Fibroblast of the conjunctiva (primary cell): Measurements from ENCODE around the gene CIDEC.

Source experiments
- DNase-seq: peaks from one replicate; pipeline ENCODE4 v3.0.0-alpha.2; 2010; ENCODE audit warnings: low read depth

CIDEC gene

DNA sequence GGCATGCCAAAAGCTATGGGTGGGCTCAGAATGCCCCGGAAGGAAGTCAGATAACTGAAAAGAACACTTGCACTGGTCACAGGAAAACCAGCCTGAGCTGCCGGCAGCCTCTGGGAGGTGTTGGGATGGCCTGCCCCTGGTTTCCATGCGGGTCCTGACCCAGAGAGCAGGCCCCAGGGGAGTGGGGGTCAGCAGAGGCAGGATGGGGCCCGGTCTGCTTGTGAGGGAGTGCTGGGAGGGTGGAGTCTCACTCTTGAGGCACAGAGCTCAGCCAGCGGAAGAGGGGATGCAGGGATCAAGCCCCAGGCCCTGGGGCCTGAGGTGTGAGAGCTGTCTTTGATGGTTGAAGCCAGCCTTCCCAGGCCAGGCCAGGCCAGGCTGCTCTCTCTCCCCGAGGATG, 33.8 kb downstream of the CIDEC start:
- DNase-seq = no peak

DNA sequence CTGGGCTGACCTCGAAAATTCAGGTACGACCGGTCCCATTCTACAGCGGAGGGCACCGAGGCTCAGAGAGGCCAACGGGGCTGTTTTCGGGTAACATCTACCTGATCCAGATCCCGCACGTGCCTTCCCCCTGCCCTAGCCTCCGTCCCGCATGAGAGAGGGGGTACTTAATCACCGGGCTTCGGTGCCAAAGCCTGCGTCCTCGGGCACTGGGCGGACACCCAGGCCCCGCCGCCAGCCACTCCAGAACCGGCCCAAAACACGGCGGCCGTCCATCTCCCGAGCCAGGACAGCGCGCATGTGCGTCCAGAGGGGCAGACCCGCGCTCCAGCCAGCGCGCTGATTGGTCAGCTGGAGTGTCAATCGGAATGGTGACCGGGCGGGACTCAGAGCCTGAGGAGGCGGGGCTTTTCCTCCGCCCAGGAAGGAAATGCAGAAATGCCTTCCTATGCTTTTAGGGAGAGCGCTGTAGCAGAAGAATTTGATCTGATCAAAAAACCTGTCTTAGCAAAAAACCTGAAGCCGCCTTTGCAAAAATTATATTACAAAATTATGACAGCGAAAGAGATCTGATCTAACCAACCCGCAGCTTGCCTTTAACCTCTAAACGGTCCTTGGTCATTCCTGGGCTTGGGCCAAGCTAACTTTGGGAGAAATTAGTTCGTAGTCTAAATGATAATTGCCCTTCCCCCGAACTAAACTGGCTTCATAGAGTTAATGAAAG, 36.2 kb downstream of the CIDEC start, which contains the start of gene RPUSD3:
TSS of gene RPUSD3 (minus strand) at position 294 of the 724 bp plus-strand sequence. CDS start at position 276, 18 bp downstream.
- peak; percentile 92 for DNase-seq

DNA sequence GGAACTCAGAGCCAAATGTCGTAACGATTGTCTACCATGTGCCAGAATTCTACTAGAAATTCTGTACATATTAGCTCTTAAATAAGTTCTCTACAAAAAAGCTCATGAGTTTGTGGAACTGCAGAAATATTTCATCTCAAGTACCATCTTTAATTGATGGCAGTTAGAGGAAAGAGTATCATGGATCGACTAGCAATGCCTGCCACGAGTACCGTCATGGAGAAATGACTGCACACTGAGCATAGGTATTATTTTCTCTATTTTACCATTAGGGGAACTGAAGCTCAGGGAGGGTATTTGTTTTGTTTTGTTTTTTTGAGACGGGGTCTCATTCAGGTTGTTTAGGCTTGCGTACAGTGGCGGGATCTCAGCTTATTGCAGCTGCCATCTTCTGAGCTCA, 39.0 kb downstream of the CIDEC start:
- DNase-seq = no peak

DNA sequence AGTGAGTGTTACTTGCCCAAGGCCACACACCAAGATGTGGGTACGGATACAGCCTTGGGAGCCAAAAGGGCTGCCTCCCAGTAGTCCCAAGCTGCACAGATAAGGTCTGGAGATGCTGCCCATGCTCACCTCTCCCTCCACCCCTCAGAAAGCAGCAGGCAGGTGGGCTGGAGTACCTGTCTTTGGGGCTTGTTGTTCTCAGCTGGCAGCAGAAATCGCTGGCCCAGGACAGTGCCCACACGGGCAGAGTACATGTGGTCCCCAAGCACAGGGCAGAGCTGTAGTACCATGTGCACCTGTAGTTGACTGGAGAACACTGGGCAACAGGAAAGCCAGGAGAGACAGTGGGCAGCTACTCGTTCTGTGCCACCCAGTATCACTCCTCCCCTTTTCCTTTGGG, 41.2 kb downstream of the CIDEC start:
- no peak for DNase-seq

DNA sequence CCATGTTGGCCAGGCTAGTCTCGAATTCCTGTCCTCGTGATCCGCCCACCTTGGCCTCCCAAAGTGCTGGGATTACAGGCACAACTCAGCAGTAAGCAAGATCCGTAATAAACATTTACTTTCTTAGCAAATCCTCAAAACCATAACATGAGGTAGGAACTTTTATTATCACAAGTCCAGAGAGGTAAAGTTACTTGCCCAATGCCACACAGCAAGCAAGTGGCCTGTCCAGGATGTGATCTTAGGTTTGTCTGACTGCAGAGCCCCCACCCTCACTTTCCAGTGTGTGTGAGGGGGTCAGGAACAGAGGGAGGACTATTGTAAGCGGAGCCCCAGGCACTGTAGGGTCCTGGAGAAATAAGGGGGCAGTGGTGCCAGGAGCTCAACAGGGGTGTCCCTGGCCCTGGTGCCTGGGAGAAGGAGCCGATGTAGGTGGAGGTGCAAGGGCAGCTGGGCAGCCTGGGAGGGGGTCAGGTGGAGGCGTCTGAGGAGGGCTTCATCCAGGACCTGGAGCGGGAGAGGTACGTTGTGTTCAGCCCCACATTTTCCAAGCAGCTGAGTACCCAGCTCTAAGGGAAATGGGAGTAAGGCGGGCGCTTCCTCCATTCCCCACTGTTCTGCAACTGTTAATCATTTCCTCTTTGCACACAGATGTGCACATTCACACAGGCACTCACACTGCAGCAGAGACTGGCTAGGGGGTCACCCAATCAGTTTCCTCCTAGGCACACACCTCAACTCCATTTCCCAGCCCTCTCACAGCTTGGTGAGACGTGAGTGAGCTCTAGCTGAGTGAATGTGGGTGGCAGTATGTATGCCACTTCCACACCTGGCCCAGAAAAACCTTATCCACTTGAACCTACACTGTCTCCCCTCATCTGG, 42.1 kb downstream of the CIDEC start:
- no peak for DNase-seq

DNA sequence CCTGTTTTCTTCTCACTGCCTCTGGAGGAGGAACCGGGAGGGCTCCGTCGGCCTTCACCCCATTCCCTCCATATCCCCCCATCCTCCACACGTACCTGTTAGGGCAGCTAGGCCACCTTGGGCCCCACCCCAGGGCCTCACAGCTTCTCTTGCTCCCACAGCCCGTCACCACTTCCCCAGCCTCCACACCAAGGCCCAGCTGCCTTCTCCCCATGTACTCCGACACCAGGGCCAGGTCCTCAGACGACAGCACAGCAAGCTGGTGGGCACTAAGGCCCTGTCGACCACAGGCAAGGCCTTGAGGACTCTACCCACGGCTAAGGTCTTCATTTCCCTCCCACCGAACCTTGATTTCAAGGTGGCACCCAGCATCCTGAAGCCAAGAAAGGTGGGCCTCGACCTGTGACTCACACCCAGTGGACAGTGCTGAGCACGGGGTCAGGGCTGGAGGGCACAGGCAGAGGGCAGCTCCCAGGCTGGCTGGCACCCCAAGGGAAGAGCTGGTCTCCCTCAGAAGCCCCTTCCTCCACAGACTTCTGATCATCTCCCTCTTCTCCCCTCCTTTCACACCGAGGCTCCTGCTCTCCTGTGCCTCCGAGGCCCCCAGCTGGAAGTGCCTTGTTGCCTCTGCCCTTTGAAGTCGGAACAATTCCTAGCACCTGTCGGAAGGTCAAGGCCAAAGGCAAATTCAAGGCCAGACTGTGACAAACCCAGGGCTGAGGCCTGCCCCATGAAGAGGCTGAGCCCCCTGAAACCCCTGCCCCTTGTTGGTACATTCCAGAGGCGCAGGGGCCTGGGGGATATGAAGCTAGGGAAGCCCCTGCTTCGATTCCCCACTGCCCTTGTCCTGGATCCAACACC, 45.3 kb downstream of the CIDEC start:
- DNase-seq = no peak

DNA sequence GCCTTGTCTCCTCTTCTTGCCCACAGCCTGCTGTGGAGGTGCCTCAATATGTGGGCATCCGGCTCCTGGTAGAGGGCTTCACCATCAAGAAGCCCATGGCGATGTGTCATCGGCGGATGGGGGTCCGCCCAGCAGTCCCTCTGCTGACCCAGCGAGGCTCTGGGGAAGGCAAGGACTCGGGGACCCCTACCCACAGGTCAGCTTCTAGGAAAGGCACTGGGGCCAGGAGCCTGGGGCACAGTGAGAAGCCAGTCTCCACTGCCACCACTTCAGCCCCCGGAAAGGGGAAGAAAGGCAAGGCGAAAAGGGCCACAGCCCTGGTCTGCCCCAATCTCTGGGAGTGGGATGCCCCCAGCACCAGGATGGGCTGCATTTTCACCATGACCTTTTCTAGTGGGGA, 47.0 kb downstream of the CIDEC start:
- no peak for DNase-seq

DNA sequence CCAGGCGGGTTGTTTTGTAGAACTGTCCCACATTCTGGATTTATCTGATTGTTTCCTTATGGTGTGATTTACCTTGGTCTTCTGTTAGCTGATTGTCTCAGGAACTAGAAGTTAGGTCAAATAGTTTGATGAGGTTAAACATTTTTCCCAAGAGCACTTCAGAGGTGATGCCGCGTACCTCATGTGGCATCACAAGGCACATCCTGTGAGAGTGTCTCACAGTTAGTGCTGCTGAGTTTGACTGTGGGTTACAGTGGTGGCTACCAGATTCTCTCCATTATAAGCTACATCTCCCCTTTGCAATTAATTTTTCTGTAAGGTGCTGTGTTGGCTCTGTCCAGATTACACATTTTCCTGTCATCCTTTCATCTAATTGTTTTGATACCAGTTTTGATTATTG, 48.8 kb downstream of the CIDEC start:
- no peak for DNase-seq

DNA sequence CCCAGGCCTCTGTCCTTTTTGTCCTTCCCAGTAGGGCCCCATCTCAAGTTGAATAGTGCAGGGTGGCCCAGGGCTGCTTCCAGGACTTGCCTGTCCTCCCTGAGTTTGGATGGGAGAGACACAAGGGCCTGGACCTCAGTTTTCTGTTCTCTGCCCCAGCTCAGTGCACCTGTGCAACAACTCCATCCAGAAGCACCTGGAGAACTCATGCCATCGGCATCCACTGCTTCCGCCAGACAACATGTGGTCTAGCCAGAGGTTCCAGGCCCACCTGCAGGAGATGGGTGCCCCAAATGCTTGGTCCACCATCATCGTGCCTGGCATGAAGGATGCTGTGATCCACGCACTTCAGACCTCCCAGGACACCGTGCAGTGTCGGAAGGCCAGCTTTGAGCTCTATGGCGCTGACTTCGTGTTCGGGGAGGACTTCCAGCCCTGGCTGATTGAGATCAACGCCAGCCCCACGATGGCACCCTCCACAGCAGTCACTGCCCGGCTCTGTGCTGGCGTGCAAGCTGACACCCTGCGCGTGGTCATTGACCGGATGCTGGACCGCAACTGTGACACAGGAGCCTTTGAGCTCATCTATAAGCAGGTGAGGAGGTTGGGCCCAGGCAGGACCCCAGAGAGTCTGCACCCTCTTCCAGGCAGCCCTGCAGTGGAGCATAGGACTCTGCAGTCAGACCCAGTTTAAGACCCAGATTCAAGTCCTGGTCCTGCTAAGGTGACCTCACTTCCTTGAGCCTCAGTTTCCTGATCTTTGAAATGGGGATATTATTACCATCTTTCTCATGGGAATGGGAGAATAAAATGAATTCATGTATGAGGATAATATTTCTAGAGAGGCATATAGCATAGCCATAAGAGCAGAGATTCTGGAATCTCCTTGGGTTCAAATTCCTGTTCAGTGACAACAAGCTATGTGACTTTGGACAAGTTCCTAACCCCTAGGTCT, 51.0 kb downstream of the CIDEC start:
- DNase-seq = no peak

DNA sequence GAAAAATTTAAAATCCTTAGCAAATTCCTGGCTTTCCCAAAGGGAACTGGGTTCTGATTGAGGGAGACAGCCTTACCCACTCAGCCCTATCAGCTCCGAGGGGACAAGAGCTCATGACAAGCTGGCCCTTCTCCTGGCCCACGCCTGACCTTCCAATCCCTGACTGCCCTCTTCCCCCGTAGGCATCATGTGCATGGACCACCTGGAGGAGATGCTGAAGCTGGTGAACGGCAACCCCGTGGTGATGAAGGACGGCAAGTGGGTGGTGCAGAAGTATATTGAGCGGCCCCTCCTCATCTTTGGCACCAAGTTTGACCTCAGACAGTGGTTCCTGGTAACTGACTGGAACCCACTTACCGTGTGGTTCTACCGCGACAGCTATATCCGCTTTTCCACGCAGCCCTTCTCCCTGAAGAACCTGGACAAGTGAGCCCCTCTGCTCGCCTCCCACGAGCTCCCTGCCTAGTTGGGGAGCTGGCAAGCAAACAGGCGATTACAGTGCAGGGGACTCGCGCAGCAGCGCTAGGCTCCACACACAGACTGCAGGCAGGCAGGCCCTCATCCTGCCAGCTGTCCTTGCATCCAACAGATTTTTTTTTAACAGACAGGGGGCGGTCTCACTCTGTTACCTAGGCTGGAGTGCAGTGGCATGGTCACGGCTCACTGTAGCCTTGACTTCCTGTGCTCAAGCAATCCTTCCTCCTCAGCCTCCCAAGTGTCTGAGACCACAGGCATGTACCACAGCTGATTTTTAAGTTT, 53.1 kb downstream of the CIDEC start:
- DNase-seq = no peak

DNA sequence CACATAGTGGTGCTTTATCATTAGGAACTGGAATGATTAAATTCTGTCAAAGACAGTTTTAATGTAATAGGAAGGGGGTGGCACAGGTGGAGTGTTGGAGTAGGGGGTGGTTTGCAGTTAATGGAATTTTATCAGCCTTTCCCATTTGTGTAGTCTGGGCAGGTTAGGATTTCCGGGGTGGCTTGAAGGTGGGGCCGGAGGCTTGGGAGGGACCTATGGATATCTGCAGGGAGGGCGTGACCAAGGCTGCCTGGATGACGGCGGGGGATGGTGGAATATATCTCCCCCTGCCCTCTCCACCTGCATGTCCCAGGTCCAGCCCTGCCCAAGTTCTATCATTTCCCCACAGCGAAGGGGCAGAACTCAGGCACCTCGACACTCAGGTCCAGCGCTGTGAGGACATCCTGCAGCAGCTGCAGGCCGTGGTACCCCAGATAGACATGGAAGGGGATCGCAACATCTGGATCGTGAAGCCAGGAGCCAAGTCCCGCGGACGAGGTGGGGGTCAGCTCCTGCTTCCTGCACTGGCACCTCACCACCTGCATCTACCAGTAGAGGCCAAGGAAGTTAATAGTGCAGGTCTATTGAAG, 54.5 kb downstream of the CIDEC start:
- DNase-seq = no peak

DNA sequence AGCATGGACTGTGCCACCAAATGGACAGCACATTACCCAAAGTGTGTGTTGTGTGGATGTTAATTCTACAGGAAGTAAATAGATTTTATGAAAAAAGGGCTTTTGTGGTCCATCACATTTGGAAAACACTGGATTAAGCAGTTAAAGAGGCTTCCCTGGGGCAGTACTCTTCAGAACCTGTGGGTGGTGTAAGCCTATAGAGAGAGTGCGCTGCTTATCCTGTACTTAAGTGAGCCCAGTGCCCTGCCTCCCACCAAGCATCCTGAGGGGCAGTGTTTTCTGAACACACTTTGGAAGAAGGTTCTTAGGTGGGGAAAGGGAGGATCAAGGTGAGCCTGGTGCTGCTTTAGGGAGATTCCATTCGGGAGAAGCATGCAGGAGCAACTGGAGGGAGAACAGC, 59.1 kb downstream of the CIDEC start:
- DNase-seq = no peak

DNA sequence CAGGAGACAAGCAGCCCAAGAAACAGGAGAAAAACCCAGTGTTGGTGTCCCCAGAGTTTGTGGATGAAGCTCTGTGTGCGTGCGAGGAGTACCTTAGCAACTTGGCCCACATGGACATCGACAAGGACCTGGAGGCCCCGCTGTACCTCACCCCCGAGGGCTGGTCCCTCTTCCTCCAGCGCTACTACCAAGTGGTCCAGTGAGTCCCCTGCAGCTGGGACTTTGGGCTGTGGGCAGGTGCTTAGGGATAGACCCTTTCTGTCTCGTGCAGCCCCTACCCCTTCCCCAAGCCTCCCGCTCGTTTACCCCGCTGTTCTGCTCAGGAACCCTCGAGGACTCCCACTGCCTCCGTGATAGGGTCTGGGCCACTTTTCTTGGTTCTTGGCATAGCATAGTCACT, 59.5 kb downstream of the CIDEC start:
- no peak for DNase-seq

DNA sequence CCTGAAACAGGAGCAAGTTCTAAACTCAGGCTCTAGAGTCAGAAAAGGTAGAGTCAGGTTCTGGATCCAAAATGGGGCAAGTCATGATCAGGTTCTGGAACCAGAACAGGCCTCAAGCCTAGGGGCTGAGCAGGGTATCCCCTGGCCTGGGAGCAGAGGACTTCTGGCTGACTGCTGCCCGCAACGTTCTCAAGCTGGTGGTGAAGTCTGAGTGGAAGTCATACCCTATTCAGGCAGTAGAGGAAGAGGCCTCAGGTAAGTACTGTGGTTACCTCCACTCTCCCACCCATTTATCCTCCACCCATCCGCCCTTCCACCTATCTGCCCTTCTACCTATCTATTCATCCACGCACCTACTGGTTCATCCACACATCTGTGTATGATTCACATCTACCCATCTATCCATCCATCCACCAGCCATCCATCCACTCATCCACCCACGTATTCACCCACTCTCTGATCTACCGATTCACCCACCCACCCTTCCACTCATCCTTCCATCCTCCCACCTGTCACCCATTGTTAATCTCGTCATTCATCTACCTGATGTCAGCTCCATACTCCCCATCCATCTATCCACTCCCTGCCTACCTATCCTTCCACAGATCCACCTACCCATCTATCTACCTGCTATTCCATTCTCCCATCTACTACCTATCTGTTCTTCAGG, 61.3 kb downstream of the CIDEC start:
- DNase-seq = no peak

DNA sequence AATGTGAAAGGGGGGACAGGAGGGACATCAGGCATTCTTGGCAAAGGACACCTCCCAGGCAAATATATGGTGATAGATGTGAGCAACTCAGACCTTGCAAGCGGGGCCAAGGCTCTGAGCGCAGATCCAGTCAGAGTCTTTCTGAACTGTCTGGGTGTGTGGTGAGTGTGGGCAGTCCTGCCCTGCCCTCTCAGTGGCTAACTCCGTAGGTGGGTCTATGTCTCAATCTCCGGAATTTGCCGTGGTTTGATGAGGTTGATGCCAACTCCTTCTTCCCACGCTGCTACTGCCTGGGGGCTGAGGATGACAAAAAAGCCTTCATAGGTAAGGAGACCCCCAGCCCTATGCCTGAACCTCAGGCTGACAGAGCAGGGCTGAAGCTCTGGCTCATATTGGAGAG, 62.6 kb downstream of the CIDEC start:
- no peak for DNase-seq
